ENCODE measurements around the gene TRAF1.

The TRAF1 gene

GRCh38 chr9:120886490-120886967, 40.1 kb downstream of the TRAF1 start:
- no peak for DNase-seq (ENCODE audit: low read depth)

GRCh38 chr9:120885958-120886357, 40.6 kb downstream of the TRAF1 start:
- no peak for DNase-seq (ENCODE audit: low read depth)

- DNase-seq (ENCODE audit: low read depth) = no peak
Measured at GRCh38 chr9:120885457-120885856, 41.1 kb downstream of the TRAF1 start.

- DNase-seq (ENCODE audit: low read depth) = no peak
Measured at GRCh38 chr9:120883608-120883996, 43.0 kb downstream of the TRAF1 start.

- DNase-seq (ENCODE audit: low read depth) = no peak
Measured at GRCh38 chr9:120882935-120883607, 43.5 kb downstream of the TRAF1 start.

GRCh38 chr9:120879446-120879845, 47.1 kb downstream of the TRAF1 start:
- no peak for DNase-seq (ENCODE audit: low read depth)

GRCh38 chr9:120878188-120879130, 48.1 kb downstream of the TRAF1 start:
- DNase-seq (ENCODE audit: low read depth) = no peak

- peak; percentile 52 for DNase-seq (ENCODE audit: low read depth)
Measured at GRCh38 chr9:120877276-120878034, 49.1 kb downstream of the TRAF1 start.

- no peak for DNase-seq (ENCODE audit: low read depth)
Measured at GRCh38 chr9:120876842-120877240, 49.8 kb downstream of the TRAF1 start, which contains the start of gene PHF19. PHF19 (minus strand) TSS chr9:120877188; CDS start chr9:120874741, 2,447 bp downstream.

- DNase-seq (ENCODE audit: low read depth) = peak; percentile 77
Measured at GRCh38 chr9:120875954-120876841, 50.4 kb downstream of the TRAF1 start.

- DNase-seq (ENCODE audit: low read depth) = no peak
Measured at GRCh38 chr9:120875643-120875953, 51.0 kb downstream of the TRAF1 start.

- no peak for DNase-seq (ENCODE audit: low read depth)
Measured at GRCh38 chr9:120875195-120875565, 51.4 kb downstream of the TRAF1 start.

- DNase-seq (ENCODE audit: low read depth) = no peak
Measured at GRCh38 chr9:120874226-120875194, 52.1 kb downstream of the TRAF1 start.

GRCh38 chr9:120873512-120873911, 53.1 kb downstream of the TRAF1 start:
- no peak for DNase-seq (ENCODE audit: low read depth)

- DNase-seq (ENCODE audit: low read depth) = no peak
Measured at GRCh38 chr9:120872791-120873502, 53.6 kb downstream of the TRAF1 start.

GRCh38 chr9:120870206-120870605, 56.4 kb downstream of the TRAF1 start:
- DNase-seq (ENCODE audit: low read depth) = no peak

GRCh38 chr9:120869726-120870125, 56.9 kb downstream of the TRAF1 start:
- no peak for DNase-seq (ENCODE audit: low read depth)

- no peak for DNase-seq (ENCODE audit: low read depth)
Measured at GRCh38 chr9:120869360-120869687, 57.3 kb downstream of the TRAF1 start.

GRCh38 chr9:120868676-120869359, 57.8 kb downstream of the TRAF1 start:
- peak; percentile 94 for DNase-seq (ENCODE audit: low read depth)
